Activated CD8-positive, alpha-beta memory T cell treated with anti-CD3 and anti-CD28 coated beads, Interleukin-2, amount 50 U/mL, for 24 hours (primary cell): ENCODE data around the gene BID.
"Not testable (repeated sequence)": the region's sequence is repeated elsewhere in the genome, so short reads cannot be mapped to it uniquely, and the experiment has no call there.

Experiments used
- DNase-seq: peaks from one replicate; pipeline ENCODE4 v3.0.0-alpha.2; 2020; ENCODE audit errors: extremely low read depth

BID gene

DNA sequence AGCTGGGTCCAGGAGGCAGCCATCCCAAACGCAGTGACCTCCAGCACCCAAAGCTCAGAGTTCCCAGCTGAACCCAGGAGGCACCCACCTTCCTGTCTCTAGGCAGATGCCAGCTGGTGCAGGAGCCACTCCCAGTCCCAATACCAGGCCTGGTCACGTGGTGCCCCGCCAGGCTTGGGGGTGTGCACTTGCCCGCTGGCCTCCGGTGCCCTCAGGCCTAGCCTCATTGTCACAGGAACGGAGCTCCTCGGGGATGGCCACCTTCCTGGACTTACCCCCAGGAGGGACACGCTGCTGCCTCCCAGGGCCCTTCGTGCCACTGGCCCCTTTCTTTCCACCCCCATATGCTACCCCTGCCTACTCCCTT, 4.6 kb downstream of the BID start:
- DNase-seq = no peak

DNA sequence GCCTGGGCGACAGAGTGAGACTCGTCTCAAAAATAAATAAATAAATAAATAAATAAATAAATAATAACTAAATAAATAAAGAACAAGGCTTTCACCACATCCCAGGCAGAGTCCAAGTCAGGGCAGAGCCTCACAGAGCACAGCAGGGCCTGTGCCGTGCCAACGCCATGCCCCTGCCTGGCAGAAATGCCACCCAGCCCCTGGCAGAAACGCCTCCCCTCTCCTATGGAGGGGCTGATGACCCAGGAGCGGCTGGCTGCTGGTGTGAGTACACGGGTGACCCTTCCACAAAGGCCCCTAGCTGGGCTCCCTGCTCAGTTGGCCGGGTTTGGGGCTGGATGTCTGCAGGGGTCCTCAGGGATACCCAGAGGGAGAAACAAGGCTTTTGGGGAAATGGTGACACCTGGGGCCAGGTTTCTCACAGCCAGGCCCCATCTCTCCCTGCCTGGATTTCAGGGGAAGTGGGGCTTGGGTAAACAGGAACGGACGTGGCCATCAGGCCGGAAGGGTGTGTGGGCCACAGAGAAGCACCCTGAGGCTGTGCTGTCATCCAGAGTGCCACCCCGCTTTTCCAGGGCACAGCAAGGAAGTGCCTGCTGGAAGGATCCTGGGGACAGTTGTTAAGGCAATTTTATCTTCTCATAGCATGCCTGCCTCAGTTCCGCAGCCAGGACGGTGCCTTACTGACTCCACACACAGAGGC, 5.1 kb downstream of the BID start:
- no peak for DNase-seq

DNA sequence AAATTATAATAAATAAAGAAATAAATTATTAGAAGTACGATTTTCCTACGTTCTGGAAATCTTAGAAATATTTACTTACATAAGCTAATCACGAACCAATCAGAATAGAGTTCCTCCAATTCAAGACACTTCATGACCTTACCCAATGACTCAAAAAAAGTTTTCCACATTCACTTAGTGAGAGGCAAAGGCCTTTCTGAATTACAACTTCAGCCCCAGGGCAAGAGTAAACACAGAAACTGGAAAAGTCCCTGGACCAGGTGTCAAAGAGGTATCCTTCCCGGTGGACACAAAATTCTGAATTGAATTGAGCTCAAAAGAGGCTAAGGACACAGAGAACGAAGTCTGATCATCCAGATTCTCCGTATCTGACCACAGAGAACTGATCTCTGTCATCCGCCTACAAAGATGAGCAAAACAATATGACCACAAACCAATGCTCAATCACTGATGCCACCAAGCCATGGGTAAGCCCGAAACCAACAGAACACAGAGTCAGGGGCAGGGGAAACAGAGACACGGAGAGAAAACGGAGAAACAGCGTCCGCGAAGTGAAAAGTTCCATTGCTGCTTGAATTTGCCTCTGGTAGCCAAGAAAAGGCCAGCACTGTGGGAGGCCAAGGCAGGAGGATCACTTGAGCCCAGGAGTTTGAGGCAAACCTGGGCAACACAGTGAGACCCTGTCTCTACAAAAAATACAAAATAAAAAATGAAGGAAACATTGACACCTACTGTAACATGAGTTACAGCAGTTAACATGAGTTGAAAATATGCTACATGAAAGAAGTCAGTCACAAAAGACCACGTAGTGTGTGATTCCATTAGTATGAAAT, 6.8 kb downstream of the BID start:
- peak; percentile 24 for DNase-seq

DNA sequence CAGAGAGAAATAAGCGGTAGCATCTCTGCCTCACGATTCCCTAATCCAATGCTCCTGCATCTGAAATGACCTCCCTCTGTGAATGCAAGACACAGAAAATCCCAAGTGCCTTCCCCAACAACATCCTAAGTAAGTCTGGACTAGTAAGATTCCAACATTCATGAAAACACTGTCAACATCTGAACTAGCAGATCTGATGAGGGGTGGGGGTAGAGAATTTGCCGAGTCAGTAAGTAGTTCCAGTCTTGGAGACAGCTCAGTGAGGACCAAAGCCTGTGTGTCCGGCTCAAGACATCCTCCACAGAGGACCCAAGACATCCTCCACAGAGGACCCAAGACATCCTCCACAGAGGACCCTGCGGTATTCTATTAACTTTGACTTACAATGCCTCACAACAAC, 9.4 kb downstream of the BID start:
- DNase-seq = not testable (repeated sequence)

DNA sequence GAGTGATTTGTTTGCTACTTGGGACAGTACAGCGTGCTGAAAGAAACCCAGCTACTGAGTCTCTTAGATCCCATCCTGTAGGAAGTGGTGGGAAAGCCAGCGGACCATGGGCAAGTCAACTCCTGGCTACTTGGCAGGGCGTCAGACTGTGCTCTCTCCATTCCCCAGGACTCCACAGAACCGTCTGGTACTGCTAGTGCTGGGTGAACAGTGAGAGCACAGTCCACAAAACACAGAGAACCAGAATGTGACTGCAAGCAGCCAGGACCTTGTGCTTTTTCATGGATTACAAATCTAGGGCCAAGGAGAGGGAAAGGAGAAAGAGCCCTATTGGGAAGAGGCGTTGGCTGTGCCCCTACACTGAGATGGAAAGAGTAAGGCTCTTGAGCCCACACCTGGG, 10.2 kb downstream of the BID start:
- DNase-seq = no peak

DNA sequence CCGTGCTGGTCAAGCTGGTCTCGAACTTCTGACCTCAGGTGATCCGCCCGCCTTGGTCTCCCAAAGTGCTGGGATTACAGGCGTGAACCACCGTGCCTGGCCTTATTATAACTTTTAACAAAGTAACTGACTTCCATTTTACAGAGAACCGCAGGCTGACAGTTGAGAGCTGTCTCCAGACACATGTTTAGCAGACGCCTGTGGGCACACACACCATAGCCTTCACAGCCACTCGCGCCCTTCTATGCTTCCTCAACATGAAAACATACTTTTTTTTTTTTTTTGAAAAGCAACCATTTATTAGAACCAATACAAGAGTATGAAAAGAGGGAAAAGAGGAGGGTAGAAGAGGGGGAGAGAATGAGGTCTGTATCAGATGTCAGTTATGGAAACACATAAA, 10.8 kb downstream of the BID start:
- DNase-seq = not testable (repeated sequence)

DNA sequence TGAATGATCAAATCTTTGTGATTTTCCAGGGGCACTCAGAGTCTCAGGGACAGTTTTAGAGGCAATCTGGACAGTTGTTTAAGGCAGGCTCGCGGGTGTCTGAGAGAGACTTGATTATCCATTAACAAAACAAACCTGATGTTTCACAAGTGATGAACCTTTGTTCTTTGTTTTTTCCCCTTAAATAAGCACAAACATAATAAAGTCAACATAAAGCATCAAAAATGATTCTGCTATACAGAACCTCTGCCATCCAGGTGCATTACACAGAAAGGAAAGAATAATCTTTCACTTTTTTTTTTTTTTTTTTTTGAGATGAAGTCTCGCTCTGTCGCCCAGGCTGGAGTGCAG, 13.2 kb downstream of the BID start:
- DNase-seq = no peak

DNA sequence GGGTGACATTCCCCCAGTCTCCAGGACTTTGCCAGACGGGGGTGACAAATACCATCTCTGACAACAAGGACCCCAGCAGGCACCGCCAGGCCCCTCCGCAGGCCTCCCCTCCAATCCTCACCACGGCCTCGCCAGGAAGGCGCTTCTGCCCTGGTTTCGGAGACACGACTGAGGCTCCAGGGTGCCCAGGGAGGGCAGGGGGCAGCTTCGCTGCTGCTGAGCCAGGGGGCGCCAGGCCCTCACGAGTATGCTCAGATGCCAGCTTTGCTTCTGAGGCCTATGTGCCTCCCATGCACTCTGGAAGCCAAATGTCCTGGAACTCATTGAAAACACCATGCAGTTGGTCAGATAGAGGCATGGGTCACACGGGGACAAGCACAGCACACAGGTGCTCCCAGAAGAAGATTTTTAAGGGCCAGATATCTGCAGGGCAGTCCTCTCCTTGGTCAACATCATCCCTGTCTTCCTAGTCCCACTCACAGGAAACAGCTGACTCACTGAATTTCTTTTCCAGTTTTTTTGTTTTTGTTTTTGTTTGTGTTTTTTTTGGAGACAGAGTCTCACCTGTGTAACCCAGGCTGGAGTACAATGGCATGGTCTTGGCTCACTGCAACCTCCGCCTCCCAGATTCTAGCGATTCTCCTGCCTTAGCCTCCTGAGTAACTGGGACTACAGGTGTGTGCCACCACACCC, 19.9 kb downstream of the BID start:
- DNase-seq = no peak

DNA sequence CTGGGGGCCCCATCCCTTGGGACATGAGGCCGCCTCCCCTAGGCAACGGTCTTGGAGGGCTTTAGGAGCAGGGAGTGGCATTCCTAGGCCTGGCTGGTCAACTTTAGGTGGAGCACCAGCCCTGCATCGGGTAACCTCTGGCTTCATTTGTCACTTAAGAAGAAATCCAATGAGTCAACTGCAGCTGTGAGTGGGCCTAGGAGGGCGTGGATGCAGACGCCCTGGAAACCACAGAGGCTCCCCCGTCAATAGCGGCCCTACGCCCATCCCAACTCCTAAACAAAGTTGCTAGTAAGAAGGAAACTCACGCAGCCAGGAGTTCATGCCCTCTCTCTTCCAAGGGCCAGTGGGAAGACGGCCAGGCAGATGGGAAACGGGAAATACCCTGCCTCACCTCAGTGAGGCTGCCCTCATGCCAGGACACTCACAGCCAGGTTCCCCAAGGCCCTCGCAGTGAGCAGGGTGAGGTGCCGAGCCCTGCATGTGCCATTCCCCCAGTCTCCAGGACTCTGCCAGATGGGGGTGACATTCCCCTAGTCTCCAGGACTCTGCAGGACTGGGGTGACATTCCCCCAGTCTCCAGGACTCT, 20.8 kb downstream of the BID start:
- no peak for DNase-seq

DNA sequence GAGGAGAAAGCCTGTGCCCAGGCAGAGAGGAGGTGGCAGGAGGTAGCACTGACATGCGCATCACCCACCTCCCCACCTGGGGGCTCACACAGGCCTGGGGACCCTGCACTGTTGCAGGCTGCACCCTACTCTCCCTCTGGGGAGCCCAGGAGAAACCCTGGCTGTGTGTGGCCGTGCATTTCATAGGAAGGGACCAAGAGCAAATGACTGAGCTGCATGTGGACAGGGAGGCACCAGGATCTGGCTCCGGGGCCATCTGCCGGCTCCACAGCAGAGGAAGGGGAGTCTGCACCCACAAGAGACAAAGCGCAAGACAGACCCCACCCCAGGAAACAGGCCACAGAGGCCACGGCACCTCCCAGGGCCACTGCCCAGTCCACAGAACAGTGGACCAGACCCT, 22.7 kb downstream of the BID start:
- no peak for DNase-seq

DNA sequence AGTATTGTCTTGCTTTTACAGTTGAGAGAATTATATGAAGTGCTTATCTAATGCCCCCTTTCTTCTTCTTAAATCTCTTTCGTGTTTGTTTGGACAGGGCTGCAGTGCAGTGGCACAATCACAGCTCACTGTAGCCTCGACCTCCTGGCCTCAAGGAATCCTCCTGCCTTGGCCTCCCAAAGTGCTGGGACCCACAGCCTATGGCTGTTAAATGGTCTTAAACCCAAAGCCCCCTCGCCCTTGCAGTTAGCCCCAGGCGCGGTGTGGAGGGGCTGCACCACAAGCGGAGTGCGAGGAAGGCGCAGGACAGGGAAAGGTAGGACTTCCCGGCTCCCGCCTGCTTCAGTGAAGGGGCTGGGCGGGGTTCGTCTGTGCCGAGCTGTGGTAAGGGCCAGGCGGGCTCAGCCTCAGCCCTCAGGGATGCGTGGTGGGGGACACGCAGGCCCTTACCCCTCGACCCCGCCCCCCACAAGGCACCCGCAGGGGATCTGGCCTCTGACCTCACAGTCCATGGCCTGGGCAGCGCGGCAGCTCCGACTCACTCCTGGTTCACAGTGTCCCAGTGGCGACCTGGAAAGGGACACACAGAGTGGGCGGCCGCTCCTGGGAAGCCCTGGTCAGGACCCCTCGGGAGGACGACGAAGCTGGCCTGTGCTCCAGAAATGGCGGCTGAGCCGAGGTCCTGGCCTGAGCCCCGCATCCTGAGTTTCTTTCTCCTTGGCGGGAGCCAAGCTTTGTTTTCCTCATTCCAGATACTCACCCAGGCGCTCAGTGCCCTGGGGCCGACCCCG, 24.5 kb downstream of the BID start:
- DNase-seq = no peak

DNA sequence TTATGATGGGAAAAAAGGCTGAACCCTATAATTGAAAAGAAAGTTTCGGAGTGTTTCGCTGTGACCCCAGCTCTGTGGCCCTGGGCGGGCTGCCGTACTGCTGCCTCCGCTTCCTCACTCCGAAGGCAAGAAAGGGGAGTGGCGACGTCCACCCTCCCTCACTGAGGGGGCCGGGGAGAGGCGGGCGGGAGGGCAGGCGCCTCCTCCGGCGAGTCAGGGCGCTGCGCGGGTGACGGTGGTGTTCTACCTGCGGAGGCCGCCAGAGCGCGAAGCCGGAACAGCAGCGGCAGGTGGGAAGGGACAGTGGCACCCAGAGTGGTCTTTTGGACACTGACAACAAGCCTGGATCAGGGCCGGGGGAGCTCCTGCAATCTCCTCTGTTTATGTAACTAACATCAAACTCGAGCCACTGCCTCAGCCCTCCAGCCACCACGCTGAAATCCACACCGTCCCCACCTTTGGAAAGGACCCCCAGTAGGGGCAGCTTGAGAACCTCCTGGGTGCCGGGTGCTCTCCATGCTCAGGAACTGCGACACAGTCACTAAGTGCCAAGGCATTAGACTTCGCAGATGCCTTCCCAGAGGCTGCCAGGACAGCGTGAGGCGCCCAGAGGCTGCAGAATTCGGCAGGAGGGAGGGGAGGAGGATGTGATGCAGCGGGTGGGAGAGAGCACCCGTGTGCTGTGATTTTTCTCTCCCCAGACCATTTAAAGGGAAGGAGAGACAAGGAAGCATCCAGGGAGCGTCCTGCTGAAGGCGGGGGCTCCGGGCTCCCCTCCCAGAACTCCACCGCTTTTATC, 25.5 kb downstream of the BID start:
- no peak for DNase-seq

DNA sequence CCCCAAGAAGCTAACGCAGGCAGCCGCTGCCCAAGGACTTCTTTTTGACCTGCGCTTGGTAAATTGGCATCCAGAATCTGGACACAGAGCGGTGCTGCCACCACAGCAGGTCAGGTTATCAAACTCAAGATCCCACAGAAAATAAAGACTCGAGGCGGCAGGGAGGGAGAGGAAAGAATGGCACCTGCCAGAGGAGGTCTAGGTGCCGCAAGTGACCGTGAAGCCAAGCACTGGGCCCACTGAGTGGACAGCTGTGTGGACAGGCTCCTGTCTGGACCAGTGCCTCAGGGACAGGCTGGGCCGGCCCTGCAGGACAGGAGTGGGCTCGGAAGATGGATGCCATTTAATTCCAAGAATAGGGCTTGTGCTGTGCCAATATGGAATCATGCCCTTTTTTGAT, 27.4 kb downstream of the BID start:
- no peak for DNase-seq

DNA sequence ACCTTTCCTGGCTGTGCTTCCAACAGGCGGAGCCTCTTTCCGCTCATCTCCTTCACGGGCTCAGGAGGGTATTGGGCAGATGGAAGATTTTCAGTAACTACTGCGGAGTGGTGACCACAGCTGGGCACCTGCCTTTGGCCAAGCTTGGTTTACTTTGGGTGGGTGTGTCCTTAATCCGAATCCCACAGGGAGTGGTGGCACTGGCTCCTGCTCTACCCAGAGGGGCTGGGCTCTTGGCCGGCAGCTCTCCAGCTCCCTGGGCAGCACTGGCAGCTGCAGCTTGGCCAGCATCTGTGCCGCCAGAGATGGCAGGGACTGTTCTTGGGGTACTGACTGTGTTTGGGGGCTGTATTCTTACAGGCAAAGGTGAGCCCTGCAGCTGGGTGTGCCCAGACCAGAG, 29.8 kb downstream of the BID start:
- no peak for DNase-seq

DNA sequence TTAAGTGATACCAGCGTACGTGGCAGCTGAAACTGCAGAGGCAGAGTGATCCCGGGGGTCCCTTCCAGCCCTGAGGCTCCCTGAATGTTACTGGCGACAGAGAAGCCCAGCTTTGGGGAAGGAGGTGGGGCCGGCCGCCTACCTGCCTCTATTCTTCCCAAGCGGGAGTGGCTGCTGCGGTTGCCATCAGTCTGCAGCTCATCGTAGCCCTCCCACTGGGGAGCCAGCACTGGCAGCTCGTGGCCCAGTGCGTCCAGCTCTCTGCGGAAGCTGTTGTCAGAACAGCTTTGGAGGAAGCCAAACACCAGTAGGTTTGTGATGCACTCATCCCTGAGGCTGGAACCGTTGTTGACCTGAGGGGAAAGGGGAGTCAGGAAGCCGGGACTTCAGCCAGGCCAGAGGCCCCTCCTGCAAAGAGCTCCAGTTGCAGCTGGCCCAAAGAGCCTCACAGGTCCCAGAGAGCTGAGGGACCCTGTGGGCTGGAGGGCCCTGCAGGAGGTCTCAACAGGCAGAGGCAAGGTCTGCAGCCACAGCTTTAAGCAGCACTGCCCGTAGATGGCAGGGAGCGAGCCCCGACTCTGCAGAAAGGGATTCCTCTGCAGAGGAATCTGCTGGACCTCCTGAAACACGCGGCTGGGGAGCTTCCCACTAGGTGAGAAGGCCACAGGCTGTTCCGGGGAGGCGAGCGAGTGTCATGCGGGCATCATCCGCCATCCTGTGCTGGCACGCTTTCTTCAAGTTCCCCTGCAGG, 30.4 kb downstream of the BID start:
- no peak for DNase-seq

DNA sequence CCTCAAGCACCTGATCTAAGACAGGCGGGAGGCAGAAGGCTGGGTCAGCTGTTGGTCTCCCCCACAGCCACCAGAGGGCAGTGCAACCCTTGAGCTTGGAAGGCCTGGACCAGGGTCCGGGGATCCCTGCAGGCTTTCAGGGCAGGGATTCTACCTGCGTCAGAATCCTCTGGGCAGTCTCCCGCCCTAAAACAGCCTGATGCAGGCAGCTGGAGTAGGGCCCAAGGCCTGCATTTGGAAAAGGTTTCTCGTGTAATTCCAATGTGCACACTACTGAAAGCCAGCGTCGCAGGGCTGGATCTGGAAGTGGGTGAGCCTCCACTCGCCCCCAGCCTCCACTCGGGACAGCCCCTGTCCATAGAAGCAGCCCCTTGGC, 31.8 kb downstream of the BID start:
- peak; percentile 33 for DNase-seq

DNA sequence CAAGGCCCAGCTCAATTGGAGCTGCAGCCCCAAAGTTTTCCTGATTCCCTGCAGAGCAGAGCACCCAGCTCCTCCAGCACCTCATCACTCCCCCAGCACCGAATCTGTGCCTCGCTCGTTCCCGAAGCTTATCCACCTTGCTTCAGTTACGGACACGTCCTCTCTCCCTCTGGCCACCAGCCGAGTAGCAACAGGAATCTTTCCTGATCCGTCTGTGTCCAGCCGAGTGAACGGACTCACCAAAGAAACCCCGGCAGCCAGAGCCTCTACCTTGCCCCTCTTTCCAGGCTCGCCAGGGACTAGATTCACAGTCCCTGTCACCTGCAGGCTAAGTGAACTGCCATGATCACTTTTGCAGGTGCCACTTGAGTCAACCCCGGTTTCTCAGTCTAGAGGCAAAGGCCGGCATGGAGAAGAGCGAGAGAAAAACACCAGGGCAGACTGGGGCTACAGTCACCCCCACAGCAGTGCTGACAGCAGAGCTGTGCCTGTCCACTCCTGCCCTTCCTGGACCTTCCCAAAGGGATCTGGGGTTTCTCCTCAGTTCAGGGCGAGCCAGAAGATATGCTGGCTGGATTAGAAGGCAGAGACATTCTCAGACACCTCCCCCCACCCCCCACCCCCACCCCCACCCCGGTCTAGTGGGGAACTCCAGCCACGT, 32.3 kb downstream of the BID start:
- no peak for DNase-seq

DNA sequence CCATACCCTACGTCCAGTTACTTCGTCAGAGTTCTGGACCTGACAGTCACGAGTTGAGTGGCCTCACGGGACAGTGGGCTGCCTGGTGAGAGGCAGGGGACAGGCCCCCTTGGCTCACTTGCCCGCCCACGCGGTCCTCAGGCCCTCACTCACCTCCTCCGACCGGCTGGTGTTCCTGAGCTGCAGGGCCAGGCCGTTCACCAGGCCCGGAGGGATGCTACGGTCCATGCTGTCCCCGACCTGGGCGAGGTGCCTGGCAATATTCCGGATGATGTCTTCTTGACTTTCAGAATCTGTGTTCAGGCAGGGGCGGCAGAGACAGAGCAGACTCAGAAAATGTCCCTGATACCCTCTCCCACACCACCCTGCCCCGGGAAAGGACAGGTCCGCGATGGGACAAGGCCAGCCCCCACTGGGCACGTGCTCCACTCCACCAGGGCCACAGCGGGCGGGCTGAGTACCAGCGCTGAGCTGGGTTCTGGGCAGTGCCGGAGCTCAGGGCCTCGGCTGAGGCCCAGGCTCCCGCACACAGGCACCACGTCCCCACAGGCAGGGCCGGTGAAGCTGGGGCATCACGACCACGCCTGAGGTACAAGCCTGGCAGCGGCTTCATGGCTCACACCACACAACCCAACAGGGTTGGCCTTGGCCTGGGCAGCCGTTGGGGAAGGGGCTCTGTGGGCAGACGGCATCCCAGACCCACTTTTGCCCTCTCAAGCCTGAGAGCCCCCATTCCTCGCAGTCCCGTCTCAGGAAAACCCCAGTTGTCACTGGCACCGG, 34.9 kb downstream of the BID start:
- no peak for DNase-seq
